Lung microvascular endothelial cell (primary cell): ENCODE data around the gene EPN1. TPM values are rescaled to one million over a fixed set of nuclear protein-coding genes. Genes with fewer than 3 reads are reported as not detected.
A peak's percentile ranks its signal among the peaks of the same experiment; 100 is the strongest.
"Not testable (repeated sequence)": the region's sequence is repeated elsewhere in the genome, so short reads cannot be mapped to it uniquely, and the experiment has no call there.

Experiments used
- DNase-seq, 2 donors: peaks; one replicate each; pipeline versions ENCODE4 v3.0.0 to v3.0.0-alpha.2; 2010; ENCODE audit warnings: low read depth in 2 of 2
- total RNA-seq: library from RNA; depleted of rRNA; stranded (reverse); fragments of >200 nt; gene quantifications from 2 replicates; pipeline ENCODE4 v1.2.1, GENCODE V29; 2014

Gene EPN1
- total RNA-seq, 1 donor from 2014 or later, result 27.0 TPM

DNA sequence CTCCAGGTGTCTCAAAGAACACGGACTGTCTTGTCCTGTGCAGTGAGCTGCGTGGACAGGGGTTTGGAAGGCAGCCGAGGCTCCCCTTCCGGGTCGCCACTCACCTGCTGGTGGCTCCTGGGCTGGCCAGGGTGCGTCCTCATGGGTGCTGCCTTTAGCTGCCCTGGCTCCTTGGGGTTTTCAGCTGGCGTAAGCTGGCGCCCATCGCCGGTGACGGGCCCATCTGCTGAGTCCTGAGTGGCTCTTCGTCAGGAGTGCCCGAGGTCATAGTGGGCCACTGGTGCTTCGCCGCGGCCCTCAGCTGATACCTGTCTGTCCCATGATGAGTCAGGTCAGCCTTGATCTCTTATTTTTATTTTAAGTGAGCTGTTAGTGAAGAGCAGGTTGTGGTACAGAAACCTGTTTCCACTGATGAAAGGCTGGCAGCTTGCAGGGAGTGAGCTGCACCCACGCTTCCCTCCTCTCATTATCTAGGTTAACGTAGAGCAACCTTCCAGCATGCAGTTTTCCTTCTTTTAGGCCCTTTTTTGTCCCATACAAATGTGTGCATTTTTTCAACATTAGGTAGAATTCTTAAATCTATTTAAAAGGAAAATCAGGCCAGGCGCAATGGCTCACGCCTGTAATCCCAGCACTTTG lies 18.4 kb downstream of the EPN1 start:
- DNase-seq, result no peak

DNA sequence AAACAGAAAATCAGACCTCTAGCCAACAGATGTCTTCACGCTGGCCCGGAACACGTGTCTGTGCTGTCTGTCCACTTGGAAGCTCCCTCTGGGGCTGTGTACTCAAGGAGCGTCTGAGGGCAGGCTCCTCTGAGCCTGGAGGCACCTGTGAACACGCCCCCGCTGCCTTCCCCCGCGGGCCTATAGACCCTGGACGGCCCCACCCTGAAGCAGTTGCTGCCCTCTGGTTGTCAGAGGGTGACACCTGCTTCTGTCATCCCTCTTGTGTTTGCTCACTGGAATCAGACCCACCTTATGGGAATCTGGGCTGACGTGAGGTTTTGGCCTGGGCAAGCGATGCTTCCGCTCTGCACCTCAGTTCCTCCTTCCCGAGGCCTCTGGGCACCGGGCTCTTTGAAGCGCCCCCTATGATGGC lies 19.2 kb downstream of the EPN1 start:
- DNase-seq, result no peak

DNA sequence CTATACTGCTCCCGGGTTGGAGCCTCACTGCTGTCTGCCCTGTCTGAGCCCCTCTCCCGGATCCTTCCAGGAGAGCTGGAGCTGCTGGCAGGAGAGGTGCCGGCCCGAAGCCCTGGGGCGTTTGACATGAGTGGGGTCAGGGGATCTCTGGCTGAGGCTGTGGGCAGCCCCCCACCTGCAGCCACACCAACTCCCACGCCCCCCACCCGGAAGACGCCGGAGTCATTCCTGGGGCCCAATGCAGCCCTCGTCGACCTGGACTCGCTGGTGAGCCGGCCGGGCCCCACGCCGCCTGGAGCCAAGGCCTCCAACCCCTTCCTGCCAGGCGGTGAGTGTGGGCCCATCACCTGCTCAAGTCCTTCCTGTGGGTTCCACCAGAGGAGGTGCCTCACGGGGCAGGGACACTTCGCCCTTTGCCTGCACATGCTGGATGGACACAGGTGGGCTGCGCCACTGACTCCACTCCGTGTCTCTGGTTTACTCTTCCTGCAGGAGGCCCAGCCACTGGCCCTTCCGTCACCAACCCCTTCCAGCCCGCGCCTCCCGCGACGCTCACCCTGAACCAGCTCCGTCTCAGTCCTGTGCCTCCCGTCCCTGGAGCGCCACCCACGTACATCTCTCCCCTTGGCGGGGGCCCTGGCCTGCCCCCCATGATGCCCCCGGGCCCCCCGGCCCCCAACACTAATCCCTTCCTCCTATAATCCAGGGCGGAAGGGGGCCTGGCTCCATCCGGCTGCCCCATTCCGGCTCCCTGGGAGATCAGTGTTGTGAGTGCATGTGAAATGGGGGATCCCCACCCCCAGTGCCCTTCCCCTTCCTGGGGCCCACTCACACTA lies 19.8 kb downstream of the EPN1 start:
- DNase-seq, result no peak

DNA sequence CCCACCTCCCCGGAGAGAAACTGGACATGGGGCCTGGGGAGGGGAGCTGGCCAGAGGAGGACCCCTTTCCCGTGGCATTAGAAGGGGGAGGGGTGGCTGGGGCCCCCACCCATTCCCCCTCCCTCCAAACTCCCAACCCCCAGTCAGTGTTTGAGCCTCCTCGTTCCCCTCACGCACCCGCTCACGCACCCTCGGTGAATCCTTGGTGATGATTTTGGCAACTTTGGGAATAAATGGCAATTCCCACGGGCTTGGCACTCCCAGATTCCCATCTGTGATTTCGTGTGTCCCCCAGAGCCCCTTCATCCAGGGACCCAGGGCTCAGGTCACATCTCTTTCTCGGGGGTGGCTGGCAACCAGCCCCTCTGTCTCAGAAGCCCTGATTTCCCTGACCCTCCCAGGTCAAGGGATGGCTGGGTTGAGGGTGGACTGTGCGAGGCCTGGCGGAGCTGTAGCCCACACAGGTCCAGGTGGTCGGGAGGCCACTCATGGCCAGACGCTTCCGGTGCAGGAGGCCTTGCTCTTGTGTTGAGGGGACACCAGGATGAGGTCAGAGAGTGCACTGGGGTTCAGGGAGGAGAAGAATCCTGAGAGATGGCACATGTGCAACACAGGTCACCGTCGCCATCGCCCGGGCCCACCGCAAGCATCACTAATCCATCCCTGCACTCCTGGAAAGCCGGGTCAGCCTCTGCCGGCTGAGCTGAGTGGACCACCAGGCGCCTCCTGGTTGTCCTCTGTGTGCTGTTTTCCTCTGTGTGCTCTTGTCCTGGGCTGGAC lies 20.7 kb downstream of the EPN1 start:
- no peak for DNase-seq

DNA sequence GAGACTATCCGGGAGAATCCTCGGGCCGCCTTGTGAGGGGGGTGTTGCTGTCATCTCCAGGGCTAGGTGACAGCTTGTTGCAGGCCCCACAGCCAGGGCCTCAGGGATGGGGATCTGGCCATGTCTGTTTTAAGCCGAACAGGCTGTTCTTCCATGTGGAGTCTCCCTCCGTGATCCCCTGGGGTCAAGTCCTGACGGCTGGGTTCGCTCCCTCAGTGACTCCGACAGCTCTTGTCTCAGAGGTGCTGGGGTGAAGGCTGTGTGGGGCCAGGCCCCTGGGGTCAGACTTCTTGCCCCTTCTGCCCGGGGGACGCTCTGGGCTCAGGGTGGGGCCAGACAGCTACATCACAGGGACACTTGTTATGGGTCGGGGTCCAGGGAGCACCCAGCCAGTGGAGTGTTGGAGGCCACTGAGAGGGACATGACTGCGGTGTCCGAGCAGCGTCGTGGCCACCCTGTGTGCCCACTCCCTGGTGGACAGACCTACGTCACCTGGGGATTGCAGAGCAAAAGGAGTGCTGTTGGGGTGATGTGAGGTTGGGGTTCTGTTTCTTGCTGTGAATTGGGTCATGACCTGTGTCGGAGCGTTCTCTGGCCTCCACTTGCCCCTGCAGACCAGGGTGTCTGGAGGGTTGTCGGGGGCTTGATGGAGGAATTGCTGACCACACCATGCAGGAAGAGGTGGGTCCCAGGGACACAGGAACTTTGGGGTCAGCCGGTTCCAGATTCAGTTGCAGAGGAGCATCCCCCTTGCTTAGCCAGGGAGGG lies 21.5 kb downstream of the EPN1 start:
- no peak for DNase-seq

DNA sequence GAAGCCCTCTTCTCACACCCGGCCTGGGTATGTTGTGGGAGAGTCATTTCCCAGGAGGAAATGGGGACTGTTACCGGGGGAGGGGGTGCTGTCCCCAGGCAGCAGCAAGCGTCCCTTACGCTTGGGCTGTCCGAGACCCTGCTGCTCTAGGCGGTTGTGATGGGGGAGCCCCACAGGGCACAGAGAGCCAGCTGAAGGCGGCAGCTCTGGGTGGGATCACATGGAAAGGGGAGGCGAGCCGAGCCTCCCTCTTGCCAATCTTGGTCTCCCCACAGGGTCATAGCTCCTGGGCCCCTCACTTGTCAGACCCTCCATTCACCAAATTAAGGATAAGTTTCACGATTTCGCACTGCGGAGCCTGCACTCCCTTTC lies 22.0 kb downstream of the EPN1 start:
- no peak for DNase-seq

DNA sequence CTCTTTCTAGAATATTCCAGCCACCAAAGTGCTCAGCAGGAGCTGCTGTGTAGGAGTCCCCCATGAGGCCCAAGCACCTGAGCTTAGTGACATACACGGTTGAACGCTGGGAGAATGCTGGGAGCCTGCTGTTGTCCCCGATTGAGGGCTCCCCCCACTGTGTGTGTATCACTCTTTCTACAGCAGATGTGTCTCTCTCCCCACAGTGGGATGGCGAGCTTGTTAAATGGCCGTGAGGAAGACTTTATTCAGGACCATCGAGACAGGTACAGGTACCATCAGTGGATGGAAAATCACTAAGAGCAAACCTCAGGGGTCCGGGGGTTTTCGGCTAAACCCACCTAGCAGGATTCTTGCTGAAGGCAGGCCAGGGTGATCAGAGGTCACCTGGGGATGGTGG lies 22.7 kb downstream of the EPN1 start:
- DNase-seq, result no peak

DNA sequence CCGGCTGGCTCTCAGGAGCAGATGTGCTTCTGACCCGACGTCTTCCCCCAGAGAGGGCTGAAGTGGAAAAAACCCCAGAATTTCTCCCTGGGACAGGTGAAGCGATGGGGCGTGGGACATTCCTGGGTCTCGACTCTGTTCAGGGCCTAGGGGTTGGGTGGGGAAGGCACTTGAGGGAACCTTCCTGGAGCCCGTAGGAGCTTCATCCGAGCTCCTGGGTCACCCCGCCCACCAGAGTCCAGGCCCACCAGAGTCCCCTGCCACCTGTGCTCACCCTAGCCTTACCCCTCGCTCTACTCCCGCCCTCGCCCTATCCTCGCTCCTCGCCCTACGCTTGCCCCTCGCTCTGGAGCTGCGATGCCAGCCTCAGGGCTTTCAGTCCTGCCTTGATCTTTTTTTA lies 23.2 kb downstream of the EPN1 start:
- DNase-seq, result no peak

DNA sequence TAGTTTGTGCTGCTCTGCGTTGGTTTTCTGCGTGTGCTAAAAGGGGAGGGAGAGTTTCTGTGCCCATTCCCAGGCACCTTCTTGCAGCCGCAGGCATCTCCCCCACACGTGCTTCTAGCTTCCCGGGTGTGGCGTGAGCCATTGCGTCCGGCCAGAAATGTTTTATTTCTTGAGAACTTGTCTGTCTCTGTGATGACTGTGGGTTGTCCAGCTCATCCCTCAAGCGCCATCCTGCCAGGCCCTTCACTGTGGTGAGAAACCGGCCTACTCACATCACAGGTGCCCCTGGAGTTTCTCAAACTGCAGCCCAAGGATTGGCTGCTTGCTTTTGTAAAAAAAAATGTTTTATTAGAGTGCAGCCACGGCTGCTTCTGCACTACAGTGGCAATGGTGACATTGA lies 24.2 kb downstream of the EPN1 start:
- no peak for DNase-seq

DNA sequence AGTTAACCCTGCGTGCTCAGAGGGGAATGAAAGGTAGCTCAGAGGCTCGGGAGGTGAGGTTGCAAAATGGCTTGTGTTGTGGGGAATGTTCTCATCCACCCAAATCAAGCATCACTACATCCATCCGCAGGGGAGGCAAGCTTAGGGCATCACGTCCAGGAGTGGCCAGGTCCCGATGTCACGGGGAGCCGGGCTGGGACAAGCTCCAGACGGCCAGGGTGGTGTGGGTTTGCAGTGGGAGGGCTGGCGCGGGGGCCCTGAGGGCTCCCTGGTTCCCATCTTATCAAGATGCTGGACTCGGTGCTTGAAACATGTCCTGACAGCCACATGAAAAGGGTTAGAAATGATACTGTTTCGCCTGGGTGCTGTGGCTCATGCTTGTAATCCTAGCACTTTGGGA lies 25.8 kb downstream of the EPN1 start:
- no peak for DNase-seq

DNA sequence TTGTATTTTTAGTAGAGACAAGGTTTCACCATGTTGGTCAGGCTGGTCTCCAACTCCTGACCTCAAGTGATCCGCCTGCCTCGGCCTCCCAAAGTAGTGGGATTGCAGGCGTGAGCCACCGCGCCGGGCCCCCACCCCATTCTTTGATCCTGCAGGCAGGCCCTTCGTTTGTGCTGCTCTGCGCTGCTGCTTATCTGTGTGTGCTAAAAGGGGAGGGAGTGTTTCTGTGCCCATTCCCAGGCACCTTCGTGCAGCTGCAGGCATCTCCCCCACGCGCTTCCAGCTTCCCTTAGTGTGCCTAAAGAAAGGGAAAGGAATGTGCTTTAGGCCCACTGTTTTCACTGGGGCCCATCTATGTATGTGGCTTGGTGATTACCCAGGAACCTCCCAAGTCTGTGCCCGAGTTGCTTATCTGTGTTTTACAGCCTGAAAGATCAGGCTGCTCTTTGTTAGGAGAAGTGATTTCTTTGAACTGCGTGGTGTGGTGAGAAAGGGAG lies 27.2 kb downstream of the EPN1 start:
- DNase-seq, result no peak

DNA sequence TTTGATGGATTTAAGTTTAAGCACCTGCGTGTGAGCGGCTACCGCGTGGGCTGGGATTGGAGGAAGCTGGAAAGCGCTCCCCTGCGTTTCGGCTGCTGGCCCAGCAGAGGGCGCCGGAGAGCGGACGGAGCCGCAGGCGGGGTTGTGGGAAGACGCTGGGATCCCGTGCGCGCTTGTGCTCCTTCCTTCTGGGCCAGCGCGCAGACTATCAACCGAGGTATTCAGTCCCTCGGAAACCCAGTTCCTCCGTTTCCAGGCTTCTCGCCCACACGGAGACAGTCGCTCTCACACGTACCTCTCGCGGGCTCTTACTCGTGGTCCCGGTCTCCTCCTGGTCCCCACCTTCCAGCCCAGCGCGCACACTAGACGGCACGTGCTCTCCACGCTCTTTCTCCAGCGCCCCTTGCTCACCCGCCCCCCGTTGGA lies 28.8 kb downstream of the EPN1 start:
- peak; percentile 20 to 40 for DNase-seq

DNA sequence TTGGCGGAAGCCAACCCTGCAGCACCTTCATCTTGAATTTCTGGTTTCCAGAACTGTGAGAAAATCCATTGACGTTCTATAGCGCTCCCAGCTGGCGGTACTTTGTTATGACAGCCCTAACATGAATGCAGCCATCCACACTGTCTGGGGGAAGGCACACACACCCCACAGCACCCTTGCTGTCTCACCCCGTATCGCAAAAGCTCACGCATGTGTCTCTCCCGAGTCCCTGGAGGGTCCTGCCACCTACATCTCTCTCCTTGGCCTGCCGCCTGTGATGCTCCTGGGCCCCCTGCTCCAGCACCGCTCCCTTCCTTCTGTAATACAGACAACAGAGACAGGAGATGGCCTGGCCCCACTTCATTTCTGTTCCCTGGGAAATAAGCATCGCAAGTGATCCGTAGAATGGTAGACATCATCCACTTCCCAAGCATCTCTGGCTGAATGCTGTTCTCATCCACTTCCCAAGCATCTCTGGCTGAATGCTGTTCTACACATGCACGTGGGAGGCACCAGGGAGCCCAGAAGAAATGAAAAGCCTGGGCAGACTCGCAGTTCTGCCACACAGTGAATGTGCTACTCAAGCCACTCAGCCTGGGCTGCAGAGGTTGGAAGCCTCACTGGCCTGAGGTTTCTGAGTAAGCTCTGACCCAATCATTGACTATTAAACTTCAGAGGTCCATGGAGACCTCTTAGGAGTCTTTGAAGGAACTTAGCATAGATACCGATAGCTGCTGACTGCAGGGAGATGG lies 29.6 kb downstream of the EPN1 start:
- no peak for DNase-seq

DNA sequence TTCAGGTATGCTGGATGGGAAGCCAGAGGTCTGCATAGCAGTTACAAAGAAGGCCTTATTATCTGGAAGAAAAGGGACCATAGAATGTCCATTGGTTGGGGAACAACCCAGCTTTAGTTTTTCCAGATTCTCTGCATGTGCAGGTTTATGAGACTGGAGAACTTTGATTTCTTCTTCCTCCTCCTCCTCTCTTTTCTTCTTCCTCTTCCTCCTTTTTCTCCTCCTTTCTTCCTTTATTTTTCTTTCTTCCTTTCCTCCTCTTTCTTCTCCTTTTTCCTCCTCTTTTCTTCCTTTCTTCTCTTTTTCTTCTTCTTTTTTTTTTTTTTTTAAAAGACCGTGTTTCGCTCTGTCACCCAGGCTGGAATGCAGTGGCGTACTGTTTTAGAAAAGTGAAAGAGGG lies 30.9 kb downstream of the EPN1 start:
- DNase-seq, result no peak

DNA sequence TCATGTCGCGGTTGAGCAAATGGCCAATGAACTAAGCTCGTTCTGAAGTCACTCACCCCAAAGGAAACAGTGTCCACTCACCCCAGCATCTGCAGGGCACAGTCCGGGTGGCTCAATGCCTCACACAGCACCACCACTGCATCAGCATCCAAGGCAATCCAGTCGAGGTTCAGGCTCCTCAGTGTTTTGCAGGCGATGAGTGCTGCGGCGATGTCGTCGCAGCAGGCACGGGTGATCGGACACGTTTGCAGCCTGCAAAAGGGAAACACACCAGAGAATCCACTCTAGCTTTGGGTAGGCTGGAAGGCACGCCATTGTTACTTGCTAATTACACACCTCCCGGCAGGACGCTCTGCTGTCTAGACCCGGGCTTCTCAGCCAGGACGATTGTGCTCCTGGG lies 36.7 kb downstream of the EPN1 start:
- no peak for DNase-seq

DNA sequence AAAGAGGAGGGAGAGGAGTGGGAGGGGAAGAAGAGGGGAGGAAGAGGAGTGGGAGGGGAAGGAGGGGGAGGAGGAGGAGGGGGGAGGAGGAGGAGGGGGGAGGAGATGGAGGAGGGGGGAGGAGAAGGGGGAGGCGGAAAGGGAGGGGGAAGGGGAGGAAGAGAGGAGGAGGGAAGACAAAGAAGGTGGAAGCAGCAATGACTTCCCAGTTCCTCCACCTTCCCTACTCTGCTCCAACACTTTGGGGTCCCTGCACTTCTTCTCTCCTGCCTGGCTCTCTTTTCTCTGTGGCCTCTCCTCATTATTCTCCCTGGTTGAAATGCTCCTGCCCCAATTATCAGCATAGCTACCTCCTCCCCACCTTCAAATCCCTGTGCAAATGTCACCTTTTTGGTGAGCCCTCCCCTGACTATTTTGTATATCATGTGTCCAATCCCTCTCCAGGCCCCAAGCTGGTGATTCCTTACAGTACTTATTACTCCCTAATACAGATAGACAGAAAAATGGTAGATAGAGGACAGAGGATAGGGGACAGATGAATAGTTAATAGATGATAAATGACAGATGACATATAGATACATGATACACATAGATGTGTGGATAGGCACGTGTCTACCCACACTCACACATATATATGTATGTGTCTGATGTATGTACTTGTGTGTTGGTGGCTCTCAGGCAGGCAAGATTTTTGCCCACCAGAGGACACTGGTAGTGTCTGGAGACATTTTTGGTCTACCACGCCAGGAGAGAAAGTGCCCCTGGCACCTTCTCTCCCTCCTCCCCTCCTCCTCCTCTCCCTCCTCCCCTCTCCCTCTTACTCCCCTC lies 38.0 kb downstream of the EPN1 start:
- no peak for DNase-seq

DNA sequence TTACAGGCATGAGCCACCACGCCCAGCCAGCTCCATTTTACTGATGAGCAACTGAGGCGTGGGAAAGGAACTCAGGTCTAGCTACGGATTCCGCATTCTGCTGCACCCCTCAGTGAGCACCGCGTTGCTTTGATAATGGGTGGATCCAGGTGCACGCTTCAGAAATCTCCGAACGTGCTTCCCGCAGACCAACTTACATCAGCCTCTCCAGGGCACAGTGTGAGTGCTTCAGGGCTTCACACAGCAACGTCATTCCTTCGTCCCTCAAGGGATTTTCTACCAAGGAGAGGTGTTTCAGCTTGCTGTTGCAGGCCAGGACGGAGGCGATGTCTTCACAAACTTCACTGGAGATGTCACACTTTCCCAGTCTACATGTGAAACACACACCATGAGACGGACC lies 41.5 kb downstream of the EPN1 start:
- no peak for DNase-seq

DNA sequence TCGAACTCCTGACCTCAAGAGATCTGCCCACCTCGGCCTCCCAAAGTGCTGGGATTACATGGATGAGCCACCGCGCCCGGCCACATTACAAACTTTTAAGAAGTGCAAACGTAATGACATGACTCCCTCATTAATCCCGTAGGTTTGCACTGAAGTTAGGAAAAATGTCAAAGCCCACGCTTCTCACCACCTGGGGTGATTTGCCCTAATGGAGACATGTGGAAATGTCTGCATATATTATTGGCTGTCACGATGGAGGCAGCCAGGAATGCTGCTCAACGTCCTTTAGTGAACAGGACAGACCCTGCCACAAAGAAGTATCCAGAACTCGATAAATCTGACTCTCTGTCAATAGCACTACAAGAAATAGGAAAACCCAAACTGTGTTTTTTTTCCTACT lies 42.2 kb downstream of the EPN1 start:
- no peak for DNase-seq

DNA sequence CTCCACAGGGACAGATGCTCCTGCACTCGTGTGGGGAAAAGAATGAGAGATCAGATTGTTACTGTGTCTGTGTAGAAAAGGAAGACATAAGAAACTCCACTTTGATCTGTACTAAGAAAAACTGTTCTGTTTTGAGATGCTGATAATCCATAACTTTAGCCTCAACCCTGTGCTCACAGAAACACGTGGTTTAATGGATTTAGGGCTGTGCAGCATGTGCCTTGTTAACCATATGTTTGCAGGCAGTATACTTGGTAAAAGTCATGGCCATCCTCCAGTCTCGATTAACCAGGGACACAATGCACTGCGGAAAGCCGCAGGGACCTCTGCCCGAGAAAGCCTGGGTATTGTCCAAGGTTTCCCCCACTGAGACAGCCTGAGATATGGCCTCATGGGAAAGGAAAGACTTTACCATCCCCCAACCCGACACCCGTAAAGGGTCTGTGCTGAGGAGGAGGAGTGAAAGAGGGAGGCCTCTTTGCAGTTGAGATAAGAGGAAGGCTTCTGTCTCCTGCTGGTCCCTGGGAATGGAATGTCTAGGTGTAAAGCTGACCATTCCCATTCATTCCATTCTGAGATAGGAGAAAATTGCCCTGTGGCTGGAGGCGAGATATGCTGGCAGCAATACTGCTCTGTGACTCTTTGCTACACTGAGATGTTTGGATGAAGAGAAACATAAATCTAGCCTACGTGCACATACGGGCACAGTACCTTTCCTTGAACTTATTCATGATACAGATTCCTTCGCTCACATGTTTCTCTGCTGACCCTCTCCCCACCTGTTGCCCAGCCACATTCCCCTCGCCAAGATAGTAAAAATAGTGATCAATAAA lies 43.1 kb downstream of the EPN1 start:
- DNase-seq, result not testable (repeated sequence)
